Bronchial epithelial cell (primary cell): Measurements from ENCODE around the gene EPM2A. TPM values are rescaled to one million over a fixed set of nuclear protein-coding genes. Genes with fewer than 3 reads are reported as not detected.

ENCODE experiments used
- DNase-seq: peaks from one replicate; pipeline ENCODE4 v3.0.0-alpha.2; 2010; ENCODE audit warnings: low read depth
- FAIRE-seq: peaks from 2 replicates; lab custom pipeline; 2011; peaks lifted over from hg19 to GRCh38; lab: Jason Lieb, UNC
- H3K27me3 ChIP-seq: 2 replicates; pipeline ENCODE4 v1.5.1; 2011; ENCODE audit warnings: low read length; ENCODE audit not compliant: control insufficient read depth, insufficient read depth
- H3K36me3 ChIP-seq: 2 replicates; pipeline ENCODE4 v1.5.1; 2011; ENCODE audit warnings: low read length; ENCODE audit not compliant: control insufficient read depth, insufficient read depth
- H3K4me3 ChIP-seq: 2 replicates; pipeline ENCODE4 v1.5.1; 2011; ENCODE audit warnings: mild to moderate bottlenecking, low read depth, low read length, control low read depth
- CTCF ChIP-seq: IDR thresholded peaks from 2 replicates; pipeline ENCODE4 v1.5.1; 2011; ENCODE audit warnings: mild to moderate bottlenecking, moderate library complexity, low read length, control low read depth, inconsistent platforms; ENCODE audit not compliant: insufficient read depth, severe bottlenecking
- total RNA-seq: library from RNA; depleted of rRNA; stranded (reverse); fragments of >200 nt; gene quantifications from 2 replicates; pipeline ENCODE4 v1.2.1, GENCODE V29; 2014

EPM2A gene
- total RNA-seq, 1 donor from 2014 or later: 3.7 TPM

GRCh38 chr6:145602726-145603326 is 132.5 kb downstream of the EPM2A start:
- no peak for FAIRE-seq
- no peak for TF ChIP-seq CTCF

DNA sequence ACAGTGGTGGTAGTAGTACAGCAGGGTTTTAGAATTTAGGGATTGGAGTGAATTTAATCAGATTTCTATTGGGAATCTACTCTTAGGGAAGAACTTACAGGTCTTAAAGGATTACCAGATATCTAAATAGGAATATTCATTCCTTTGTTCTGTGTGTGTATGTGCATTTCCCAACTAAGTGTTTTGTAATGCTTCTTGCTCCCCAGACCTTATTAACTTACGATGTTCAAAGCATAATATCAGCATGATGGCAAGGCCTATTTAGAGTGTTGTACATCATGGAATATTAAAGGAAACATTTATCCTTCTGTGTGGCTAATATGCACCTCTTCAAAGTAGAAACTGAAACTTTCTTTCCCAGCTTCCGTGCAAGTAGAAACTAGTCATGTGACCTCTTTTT is 133.9 kb downstream of the EPM2A start:
- no peak for TF ChIP-seq CTCF
- FAIRE-seq: no peak
- no peak for DNase-seq
- Histone ChIP-seq H3K4me3 (no peak overlapping the region), H3K27me3 (no peaks in the 10 kb centered on the region), H3K36me3 (no peaks in the 10 kb centered on the region)

More at GRCh38 chr6:145602726-145603326, 132.5 kb downstream of the EPM2A start:
- Histone ChIP-seq H3K4me3 (no peak overlapping the region), H3K27me3 (no peaks in the 10 kb centered on the region), H3K36me3 (no peaks in the 10 kb centered on the region)
- DNase-seq: no peak

DNA sequence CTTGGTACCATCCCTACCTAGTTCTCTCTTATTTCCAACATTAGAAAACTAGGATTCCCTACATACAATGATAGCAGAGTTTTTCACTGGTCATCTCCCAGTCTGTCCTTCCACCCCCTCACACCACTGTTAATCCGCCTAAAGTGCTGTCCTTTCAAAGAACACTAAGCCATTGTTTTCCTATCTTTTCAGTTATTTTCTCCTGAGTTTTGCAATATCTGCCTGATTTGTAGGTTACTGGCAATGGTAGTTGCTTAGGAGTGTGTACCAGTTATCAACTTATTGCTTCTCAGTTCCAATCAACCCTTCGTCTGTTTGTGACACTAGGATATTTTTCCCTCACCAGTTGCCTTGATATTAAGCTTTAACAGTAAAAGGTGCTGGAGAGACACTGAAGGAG is 135.0 kb downstream of the EPM2A start:
- no peak for TF ChIP-seq CTCF
- no peaks in the 10 kb centered on the region for H3K36me3 ChIP-seq
- no peak for DNase-seq
- no peaks in the 10 kb centered on the region for H3K27me3 ChIP-seq
- H3K4me3 ChIP-seq: no peak overlapping the region
- FAIRE-seq: no peak

DNA sequence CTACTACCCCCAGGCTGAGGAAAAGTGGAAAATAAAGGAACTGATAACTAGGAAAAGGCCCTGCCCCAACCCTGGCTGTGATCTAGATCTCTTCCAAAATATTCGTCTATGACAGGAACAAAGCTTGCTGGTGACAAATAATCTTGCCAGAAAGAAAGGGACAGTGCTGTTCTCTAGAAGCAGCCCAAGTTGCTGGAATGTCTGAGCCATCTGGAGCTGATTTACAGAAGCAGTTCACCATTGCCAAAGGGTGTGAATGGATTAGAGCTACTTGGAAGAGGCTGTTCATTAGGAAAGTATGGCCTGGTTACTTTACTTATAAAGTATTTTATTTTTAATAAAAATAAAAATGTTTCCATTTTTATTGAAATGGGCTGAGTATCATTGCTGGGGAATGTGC is 146.3 kb downstream of the EPM2A start:
- FAIRE-seq: no peak

DNA sequence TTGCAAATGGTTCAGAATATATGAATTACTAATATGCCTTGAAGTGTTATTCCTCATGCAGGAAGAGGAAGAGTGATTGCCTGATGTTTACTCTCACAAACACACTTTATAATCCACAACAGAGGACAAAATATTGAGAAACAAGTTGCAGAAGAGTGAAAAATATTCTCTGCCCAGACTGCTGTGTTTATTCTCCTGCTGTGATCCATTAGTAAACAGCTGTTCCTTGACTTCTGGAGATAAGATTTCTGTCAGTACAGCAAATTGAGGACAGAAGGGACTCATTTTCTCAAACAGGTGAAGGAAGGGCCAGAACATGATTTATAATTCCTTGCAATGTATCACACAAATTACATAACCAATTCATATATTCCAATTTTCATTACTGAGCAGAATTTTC is 148.0 kb downstream of the EPM2A start:
- peak; percentile 4 for DNase-seq
- no peak for TF ChIP-seq CTCF
- no peak for FAIRE-seq
- Histone ChIP-seq H3K27me3 (no peaks in the 10 kb centered on the region), H3K4me3 (no peak overlapping the region), H3K36me3 (no peaks in the 10 kb centered on the region)

More for the DNA sequence above, 146.3 kb downstream of the EPM2A start:
- TF ChIP-seq CTCF: no peak
- no peak for DNase-seq
- no peaks in the 10 kb centered on the region for H3K36me3 ChIP-seq
- H3K4me3 ChIP-seq: no peak overlapping the region
- H3K27me3 ChIP-seq: no peaks in the 10 kb centered on the region

GRCh38 chr6:145583753-145584152 is 151.6 kb downstream of the EPM2A start:
- TF ChIP-seq CTCF: no peak
- FAIRE-seq (peak; percentile 7), DNase-seq (no peak)
- Histone ChIP-seq H3K4me3 (no peak overlapping the region), H3K27me3 (no peaks in the 10 kb centered on the region), H3K36me3 (no peaks in the 10 kb centered on the region)
